Measurements from ENCODE around the gene NELFCD.
"Not testable (repeated sequence)": the region's sequence is repeated elsewhere in the genome, so short reads cannot be mapped to it uniquely, and the experiment has no call there.

NELFCD gene

DNA sequence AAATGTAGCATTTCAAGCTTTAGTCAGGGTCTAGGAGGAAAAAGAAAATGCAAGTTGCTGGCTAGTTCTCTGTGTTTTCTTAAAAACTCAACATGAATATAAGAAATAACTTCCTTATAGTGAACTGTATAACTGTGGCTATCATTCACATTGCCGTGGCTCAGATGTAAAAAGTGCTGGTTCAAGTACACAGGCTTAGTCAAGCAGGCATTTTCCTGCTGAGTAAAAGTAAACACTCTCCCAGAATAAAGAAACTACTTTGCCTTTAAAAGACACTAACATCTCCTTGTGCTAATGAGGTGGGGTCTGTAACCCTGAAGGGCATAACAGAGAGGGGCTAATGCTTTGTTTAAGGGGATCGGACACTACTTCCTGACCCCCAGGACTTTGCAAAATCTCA is 47.8 kb downstream of the NELFCD start:
- no peak for DNase-seq

DNA sequence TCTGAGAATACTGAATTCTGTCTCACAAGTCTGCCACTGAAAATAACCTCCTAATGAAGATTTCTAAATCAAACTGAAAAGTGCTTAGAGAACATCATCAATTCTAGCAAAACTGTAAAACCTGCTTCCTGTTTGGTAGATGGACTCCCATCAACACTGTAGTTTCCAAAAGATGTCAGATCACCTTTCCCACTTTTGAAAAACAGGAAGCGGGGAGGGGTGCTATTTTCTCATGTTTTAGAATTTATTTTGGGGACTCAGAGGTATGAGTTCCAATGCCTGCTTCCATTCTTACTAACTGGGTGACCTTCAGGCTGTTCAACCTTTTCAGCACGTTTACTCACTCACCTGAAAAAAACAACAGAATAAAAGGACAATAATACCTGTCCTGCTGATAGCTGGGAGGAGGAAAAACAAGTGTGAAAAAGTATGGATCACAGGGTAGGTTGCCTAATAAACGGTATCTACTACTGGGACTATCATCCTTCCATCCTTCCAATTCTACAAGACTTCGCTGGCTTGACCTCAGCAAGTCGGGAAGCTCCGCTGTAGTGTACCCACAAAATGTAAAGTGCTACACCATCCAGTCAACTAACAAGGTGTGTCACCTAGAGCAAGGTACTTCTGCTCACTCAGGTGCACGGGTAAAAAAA is 50.0 kb downstream of the NELFCD start:
- DNase-seq: no peak

DNA sequence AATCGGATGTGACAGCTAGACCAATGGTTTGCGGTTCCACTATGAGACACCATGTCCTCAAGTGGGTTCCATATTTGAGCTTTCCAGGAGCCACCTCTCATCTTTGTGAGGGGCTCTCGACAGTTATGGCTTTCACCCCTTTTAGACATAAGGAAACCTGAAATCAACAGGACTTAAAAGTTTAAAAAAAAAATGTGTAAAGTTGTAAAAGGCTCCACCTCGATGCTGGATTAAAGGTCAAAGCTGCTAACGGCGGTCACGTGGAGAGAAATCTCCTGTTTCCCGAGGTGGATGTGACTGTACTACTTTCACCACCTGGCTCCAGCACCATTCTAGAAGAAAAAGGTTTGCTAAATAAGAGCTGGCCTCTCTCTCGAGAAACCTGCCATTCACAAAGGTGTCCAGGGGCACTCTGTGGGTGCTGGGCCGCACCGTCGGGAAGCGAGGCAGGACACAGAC is 50.5 kb downstream of the NELFCD start:
- no peak for DNase-seq

DNA sequence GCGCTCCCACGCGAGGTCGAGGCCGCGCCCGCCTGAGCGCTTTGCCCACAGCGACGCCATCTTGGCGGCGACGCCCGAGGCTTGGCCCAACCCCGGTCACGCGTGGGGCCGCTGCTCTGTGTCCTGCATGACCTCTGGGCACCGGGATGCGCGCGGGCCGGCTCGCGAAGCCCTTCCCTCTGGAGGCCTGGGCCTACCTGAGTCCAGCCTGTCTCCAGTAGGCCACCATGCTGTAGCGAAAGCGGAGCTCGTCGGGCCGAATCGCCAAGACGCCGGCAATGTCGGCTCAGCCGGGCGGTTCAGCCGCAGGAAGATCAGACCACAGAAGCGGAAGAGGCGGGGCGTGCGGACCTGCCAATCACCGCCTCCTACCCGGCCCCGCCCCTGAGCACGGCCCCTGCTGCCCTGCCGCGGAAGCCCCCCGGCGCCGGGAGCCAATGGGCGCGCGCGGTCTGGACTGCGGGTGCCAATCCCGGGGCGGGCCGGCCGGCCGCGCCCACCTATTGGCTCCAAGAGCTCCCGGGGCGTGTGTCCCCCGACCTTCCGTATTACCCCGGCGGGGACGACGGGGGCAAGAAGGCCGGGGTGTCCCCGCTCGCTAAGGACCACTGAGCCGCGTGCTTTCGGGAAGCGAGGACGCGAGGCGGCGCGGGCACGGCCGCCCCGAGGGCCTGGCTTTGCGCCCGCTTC is 51.1 kb downstream of the NELFCD start, which contains the start of gene ATP5F1E:
TSS of gene ATP5F1E (minus strand) at position 313 of the 690 bp plus-strand sequence. CDS start at position 229, 84 bp downstream.
- peak; percentile 72 for DNase-seq

DNA sequence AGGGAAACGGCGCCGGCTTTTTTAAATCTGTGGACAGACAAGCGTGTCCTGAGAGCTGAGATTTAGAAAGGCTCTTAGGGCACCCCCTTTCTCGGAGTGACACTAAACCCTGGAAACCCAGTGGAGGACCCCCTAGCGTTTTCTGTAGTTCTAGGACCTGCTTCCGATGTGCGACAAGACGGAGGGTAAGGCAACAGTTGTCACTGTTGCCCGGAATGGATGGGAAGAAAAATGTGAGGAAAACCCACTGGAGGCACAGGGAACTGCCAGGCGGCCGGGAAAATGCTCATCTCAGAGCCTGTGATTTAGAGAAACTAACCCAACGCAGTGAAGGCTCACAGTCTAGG is 51.6 kb downstream of the NELFCD start:
- DNase-seq: peak; percentile 23

DNA sequence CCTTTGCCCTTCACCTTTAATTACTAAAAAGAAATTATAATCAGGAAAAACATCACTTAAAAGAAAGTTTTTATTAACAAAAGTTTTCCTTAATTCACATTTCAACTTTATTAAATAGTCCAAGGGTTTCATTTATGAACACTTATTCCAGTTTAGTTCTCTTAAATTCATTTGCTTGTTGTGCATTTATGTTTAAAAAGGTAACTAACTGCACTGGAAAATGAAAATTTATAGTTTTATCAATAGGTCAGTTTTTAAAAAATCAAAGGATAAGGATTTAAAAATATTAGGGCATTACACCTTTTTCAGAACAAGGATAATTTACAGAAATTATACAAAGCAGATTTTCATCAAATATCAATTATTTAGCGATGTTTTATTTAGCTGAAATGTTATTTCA is 52.0 kb downstream of the NELFCD start:
- DNase-seq: no peak

DNA sequence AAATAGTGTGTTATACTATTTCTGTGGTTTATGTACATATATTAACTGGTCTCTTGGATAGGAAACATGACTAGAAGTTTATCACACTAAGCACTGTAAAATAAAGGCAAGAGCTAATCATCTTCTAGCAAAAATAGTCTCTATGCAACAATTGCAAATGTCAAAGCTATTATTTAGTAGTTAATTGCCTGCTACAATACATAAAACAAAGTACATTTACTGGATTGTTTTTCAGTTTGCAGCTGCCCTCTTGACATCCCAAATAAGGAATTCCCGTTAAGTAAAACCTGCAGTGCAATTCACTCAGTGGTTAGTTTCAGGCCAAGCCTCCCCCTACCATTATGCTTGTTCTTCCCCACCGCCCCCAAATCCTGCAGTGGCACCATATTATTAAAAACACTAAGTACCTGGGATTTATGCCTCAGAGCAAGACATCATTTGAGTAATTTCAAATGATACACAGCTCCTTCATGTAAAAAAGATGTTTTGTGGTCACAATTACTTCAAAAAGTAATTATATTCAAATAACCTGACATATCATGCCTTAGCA is 52.6 kb downstream of the NELFCD start:
- DNase-seq: no peak

DNA sequence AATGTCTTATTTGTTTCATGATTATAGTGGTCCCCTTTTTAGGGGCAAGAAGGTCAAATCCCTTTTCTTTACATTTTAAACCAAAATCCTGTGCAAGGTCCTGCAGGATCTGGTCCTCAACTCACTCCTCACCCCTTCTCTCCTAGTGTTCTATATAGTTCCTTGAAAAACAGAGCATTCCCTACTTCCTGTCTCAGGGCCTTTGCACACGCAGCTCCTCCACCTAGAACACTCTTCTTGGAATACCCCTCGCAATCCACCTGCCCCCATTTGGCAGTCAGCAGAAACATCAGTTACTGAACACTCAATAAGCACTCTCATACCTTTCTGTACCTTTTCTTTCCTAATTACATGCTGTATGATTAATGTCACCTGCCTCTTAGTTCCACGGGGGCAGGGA is 54.3 kb downstream of the NELFCD start:
- no peak for DNase-seq

DNA sequence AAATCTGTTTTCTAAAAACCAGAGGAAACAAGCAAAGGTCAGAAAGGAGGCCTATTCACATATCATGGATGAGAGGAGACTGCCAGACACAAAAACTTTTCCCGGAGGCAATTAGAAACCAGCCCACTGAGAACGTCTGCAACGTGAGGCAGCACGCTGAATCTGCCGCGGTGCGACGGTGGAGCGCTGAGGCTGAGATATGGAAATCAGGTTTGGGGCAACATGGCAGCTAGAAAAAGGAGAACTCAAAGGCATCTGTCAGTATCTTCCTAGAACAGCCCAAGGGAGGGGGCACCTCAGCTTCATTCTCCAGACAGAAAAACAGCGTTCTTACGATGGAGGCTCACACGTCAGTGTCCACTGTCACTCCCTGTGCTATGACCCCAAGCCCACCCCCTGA is 56.3 kb downstream of the NELFCD start:
- no peak for DNase-seq

DNA sequence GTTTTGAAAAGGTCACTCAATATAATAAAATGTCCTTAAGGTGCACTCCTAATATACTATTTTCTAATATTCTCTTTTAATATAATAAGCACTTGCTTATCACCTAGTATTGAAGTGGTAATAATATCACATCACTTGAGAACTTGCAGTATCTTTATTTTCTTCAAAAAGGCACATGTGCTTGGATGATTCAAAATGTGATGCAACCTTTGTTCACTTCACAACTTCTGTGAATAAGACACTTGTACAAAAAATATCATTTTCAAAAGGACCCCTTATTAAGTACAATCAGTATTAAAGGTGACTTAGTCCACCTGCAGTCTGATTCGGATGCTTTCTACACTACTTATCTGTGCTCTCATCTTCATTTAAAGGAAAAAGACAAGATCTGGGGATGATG is 58.2 kb downstream of the NELFCD start:
- no peak for DNase-seq

DNA sequence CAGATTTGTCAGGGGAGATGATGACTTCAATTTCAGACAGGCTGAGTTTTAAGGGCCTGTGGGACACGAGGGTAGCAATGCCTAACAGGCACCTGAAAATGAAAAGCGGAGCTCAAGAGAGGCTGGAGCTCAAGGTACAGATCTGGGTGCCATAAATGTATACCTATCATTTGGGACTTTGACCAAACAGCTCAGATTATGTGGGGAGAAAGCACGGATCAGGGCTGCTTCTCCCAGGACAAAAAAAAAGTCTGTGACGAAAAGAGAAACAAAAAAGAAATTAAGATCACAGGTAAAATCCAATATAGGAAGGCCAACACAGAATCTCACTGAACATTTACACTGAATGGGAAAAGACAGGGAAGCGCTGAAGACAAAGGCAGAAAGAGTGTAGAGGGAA is 59.6 kb downstream of the NELFCD start:
- no peak for DNase-seq

DNA sequence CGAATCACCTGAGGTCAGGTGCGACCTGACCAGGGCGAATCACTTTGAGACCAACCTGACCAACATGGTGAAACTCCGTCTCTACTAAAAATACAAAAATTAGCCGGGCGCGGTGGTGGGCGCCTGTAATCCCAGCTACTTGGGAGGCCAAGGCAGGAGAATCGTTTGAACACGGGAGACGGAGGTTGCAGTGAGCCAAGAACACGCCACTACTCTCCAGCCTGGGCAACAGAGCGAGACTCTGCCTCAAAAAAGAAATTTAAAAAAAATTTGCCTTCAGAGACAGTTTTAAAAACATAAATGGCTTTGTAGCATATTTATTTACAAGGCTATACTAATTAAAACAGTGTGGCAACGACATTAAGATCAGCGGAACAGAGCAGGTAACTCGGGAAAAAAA is 60.4 kb downstream of the NELFCD start:
- not testable (repeated sequence) for DNase-seq

DNA sequence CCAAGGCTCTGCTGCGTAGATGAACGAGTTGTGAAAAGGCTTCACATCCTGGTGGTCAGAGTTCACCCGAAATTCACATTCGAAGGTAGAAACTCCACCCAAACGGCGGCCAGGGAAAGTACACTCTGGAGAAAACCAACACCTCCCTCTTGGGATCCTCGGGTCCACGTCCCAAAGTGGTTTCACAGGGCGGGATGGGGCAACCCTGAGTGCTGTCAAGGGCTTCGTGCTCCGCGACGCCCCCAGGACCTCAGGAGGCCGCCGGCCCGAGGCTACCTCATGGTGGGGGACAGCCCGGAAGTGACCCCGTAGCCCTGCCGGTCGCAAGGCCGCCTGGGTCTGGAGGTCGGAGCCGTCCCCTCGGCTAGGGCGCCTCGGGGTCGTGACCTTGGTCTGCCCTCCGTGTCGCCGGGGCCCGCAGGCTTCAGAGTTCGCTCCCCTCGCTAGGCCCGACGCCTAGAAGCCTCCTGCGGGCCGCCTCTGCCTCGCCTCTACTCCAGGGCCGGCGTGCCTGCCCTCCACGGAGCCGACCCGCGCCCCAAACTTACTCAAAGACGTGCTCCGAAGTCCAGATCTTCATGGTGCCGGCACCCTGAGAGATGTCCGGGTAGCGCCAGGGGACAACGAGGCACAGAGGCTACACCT is 61.2 kb downstream of the NELFCD start, which contains the start of gene PRELID3B:
TSS of gene PRELID3B (minus strand) at position 636 of the 645 bp plus-strand sequence. CDS start at position 580, 56 bp downstream.
- DNase-seq: no peak

DNA sequence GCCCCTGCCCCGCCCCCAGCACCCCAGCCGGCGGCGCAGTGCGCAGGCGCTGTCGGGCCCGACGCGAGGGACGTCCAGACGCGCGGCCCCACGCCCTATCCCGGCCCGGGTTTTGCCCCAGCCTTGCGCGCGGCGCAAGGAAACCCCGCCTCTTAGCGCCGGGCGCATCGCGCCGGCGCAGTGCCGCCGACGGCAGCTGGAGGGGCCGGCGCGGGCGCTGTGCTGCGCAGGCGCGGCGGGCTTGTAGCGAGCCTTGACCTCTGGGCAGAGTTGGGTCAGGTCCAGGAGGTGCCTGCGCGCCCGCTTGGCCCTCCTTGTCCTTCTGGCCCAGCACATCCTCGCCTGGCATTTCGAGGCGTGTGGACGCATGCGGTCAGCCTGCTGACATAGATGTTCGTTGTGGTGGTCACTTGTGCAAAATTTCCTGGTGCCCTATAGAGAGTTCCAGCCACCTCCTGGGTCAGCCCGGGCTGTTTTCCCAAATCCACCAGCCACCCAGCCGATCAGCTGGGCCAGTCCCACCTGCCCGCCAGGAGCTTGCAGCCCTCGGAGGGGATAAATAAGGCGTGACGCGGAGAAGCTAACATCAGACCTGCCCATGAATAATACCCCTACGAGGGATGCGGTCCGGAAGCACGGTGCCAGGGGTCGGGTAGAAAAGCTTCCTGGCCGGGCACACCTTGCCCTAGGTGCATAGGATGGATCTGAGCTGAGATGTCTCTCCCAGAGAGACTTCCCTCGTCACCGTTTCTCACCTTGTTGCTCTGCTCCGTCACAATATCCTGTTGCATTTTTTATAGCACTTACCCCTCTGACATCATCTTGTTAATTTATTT is 62.0 kb downstream of the NELFCD start:
- DNase-seq: peak; percentile 43

DNA sequence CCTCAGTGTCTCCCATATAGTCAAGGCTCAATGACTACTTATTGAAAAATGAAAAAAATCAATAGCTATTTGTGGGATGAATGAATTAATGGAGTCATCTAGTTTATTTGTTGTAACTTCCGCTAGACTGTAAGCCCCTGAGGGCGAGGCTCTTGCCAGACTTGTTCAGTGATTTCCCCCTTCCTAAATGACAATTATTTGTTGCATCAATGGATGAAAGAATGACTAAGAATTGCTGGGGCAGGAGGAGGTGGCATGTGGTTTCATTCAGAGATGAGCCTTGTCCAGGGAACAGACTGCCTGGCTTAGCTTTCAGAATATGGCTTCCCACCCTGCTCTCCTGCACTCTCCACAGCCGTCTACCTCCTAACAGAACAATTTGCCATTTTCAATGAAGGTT is 62.6 kb downstream of the NELFCD start:
- DNase-seq: no peak

DNA sequence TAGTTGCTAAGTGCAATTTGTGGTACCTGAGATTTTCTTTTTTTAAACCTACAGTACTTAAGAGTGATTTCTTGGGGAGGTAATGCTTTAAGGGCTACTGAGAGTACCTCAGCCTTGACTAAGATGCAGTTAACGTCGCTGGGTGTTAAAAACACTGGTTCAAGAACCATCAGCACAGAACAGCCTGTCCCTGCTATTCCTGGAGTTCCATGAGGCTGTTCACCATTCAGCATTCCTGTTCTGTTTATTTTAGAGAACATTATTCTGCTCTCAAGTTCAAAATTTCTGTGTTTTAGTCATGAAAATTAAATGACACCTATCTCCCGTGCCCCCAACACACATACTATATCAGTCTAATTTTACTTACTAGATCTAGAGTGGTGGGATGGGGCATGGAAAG is 63.2 kb downstream of the NELFCD start:
- DNase-seq: no peak
